HK-2 (cell line): ENCODE measurements around the gene PRKCA.
A peak's percentile ranks its signal among the peaks of the same experiment; 100 is the strongest.
"Not testable (repeated sequence)": the region's sequence is repeated elsewhere in the genome, so short reads cannot be mapped to it uniquely, and the experiment has no call there.

Experiments
- DNase-seq: peaks from one replicate; pipeline ENCODE4 v3.0.0-alpha.2; 2018; ENCODE audit not compliant: unreplicated experiment

Gene PRKCA

DNA sequence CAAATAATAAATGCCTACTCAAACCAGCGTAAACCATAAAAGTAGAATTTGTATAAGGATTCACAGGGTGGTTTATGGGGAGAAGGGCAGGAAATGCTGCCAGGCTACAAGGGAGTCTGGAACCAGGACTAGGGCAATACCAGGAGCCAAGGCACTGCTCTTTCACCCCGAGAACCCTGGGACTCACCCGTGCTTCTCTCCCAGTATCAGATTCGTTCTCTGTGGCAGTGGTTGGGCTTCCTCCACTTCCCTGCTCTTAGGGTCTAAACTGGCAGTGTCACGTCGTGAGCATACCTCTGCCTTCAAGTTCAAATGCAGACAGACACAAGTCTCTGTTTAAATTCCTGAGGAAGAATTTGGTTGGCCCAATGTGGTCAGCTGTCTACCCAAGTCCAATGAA lies 49.3 kb downstream of the PRKCA start:
- DNase-seq, result no peak

DNA sequence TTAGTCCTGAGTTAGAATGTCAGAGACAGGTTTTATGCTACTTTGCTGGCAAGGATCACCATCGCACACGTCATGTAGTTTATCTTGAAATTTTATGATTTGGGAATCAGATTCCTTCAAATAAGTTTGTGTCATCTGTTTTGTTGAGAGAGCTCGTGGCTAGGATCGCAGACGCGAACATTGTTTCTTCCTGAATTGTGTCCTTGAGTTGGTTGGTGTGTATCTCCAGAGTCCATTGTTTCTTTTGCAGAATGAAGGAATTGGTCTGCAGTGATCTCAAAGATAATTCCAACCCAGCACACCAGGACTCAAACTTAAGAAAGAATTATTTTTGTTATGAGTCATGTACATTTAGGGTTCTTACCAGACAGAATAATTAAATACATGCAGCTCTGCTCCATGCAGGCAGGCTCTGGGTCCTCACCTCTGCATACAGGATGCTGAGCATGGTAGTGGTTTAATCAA lies 51.6 kb downstream of the PRKCA start:
- no peak for DNase-seq

DNA sequence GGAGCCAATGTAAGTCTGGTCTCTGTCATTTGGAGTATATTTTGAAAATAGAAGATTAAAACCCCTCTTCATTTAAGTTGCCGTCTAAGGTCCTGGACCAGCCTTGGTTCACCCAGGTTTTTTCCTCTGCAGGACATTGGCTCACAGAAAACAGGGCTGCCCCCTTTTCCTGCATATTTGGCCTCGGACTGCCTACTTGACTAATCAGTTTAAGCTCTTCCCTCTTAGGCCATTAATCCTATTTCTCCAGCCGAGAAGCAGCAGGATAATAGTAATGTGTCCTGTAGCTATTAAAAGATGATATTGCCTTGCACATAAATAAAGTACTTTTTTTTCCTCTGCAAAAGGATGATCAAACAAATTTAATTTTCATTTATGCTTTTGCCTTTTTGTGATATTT lies 52.1 kb downstream of the PRKCA start:
- DNase-seq, result no peak

DNA sequence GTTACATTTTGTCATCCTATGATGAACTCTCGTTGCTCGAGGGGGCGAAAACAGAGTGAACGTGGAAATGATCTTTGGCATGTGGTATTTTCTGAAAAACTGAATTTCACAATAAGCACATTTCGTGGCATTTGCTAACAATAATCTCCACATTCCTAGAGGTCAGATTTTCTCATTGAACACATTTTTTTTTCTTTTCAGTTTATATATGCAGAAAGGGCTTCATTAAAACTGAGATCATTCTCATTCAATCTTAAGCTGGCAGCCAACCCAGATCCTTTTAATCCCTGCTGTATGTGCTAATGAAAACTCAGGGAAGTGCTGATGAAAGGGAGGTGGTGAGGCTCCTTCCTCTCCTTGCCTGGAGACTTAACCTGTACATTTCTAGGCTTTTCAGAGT lies 52.6 kb downstream of the PRKCA start:
- DNase-seq, result no peak

DNA sequence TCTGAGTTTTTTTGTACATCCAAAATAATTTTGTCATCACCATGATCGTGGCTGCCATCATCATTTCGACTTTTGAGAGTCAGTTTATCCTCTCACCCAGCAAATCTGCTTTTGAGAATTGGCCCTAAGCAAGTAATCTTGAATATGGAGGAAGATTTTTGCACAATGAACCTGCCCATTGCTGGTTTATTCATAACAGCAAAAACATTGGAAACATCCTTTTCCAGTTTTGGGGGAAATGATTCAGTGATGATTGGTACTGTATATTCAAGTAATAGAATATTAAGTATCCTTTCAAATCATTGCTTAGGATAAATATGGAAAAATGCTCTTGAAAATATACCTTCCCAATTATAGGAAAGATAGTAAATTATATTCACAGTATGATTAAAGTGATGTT lies 53.1 kb downstream of the PRKCA start:
- DNase-seq, result no peak

DNA sequence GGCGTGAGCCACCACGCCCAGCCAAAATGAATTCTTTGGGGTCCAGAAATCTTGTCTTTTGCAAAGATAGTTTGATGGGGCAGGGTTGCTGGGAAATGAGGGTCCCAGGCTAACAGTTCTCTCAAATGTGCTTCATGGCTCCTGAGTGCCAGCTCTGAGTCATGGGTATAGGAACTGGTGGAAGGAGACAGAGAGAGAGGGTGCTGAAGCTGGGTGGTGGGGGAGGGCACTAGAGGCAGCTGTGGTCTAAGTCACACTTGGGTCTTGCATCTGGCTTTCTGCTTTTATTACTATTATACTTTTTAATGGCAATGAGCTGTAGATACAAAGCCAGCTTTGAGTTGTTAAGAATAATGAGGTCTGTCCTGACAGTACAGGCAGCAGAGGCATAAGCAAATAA lies 54.6 kb downstream of the PRKCA start:
- DNase-seq, result no peak

DNA sequence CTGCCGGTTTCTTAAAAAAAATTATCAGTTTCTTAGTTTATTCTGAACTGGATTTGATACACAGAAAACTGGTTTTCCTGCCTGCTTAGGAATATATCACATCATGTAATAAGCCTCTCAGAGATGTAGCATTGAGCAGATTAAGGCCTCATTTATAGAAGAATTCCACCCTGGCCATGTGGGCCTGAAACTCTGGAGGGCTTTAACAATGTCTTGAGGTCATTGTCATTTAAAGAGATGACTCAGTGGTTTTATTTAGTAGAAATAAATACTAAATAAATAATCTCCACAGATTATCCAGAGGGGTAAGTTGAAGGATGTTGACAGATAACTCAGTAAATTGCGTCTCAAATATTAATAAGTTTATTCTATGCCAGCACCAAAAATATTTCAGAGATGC lies 56.9 kb downstream of the PRKCA start:
- no peak for DNase-seq

DNA sequence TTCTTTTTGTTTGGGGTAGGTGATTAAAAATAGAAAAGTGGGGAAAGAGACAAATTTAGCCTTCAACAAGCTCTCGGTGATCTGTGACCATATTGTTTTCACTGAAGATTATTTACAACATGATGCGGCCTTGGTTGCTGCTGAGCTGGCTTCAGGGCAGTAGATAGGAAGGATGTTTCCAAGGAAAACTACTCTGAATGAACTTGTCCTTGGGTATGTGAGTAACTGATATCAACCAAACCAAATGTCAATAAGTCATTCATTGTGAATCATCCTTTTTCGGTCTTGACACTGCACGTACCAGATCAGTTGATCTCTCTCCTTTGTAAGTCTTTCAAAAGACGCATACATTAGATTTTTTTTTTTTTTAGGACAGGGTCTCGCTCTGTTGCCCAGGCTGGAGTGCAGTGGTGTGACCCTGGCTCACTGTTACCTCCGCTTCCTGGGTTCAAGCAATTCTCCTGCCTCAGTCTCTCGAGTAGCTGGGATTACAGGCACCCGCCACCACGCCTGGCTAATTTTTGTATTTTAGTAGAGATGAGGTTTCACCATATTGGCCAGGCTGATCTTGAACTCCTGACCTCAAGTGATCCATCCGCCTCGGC lies 58.6 kb downstream of the PRKCA start:
- DNase-seq, result not testable (repeated sequence)

DNA sequence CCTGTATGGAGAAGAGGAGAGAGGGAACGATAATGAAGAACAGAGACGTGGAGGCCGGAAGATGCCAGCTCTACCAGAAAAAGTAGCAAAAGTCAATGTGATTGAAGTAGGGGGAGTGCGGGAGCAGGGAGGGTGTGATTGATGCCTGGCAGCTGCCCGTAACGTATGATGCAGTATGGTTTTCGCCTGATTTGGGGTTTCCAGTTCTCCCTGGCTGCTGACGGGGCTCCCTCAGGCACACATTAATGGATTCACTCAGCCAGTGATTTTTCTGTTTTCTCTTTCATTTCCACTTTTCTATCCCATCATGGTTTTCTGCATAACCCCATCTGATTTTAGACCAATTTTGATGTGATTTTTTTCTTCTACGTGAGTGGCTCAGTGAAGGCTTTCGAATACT lies 62.1 kb downstream of the PRKCA start:
- DNase-seq, result no peak

DNA sequence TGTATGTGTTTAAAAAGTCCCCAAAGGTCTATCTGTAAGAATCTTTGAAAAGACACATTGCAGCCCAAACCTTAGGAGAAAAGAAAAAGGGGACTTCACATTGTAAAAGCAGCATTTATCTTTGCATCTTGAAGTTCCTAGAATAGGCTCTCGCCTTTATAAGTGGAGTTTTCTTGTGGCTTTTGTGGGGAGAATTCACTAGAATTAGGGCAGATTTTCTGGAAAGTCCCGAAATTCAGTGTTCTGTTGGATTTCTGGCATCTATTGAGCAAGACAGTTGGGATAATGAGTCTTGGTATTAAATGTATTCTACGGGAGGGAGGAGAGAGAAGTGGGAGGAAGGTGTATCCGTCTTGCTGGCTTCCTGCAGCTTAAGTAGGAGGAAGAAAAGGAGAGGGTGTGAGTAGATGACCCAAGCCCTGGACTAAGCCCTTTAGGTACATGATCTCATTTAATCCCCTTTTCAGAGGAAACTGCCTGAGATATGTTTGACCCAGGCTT lies 62.6 kb downstream of the PRKCA start:
- DNase-seq, result no peak

DNA sequence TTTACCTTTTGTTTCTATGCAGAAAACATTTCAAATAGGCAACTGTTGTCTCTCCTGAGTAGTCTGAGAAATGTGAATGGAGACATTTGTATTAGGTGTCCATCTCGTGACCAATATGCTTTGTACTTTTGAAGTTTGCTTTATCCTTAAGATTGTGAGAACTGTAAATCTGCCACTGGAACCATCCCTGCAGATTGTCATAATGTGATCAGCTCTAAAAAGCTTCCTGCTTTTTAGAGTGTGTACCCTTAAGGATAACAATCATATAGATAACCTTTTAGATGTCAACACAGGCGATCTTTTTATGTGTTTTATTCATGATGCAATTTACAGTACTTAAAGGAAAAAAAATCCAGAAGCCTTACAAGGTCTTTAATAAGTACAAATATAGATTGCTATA lies 63.5 kb downstream of the PRKCA start:
- DNase-seq, result no peak

DNA sequence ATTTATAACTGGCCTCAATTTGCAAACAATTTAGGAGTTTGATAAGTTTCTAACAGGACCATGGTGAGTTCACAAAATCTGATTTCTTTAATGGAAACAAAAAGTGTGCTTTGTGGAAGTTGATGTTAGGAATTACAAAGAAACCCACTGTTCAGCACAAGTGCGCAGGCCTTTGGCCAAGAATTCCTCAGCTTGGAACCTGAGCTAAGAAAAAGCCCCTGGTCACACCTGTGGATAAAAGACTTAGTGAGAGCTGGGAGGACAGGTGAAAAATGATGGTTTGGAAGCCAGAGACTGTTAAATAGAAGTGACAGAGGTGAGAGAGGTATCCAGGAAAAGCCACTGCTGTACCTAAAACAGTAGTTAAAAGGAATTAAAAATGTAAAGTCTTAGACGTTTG lies 64.7 kb downstream of the PRKCA start:
- DNase-seq, result no peak

DNA sequence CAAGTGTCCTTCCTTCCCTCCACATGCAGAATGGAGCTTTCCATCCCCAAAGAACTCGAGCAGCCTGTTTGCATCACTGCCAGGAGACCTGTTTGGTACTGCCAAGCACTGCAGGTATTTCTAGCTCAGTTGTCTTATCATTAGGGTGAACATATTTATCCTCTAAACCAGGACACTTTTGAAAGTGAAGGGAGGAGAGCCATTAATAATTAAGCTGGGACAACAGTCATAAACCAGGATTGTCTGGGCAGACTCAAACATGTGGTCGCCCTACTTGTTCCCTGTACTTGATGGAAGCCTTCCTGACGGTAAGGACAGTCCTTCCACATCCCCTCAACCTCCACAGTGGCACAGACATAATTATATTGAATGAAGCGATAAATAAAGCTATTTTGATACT lies 67.4 kb downstream of the PRKCA start:
- DNase-seq, result no peak

DNA sequence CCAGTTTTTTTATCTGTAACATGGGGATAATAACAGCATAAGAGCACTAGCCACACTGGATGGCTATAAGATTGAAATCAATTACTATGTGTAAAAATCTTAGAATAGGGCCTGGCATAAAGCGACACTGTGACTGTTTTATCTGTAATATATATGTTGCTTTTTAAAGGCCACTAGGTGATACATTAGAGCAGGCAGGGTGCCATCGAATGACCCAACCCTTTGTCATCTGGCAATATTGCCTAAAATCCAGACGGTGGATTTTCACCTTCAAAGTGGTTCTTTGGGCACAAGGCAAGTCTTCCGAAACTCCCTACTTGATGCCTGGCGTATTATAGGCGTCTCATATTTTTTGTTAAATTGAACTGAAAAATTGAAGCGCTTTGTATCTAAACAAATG lies 69.1 kb downstream of the PRKCA start:
- DNase-seq, result no peak

DNA sequence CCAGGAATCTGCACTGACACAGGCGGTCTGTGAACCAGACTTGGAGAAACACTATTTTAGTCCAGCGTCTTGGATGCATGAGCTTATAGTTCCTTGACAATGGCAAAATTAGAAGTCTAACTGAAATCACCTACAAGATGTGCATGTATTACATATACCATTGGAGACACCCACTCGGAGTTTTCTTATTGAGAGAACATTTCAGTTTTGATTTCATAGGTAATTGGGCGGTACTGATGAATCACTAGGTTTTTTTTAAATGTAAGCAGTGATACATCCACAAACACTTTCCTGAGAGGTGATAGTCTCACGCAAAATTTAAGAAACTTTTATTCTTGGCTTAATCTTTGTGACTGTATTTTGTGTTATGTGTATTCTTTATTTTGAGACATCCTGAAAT lies 69.8 kb downstream of the PRKCA start:
- no peak for DNase-seq

DNA sequence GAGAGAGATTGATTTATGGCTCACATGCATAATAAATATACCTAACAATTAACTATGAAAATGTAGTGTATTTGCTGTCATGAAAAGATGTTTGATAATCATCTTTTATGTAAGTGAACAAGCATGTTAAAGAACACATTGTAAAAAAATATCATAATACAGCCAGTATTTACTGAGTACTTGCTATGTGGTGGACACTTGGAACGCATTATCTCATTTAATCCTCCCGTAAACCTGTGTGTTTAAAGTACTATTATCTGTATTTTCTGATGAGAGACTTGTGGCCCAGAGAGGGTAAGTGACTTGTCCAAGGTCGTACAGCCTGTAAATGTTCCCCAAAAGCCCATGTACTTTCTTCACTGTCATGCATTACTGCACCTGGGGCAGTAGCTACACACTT lies 70.7 kb downstream of the PRKCA start:
- no peak for DNase-seq

DNA sequence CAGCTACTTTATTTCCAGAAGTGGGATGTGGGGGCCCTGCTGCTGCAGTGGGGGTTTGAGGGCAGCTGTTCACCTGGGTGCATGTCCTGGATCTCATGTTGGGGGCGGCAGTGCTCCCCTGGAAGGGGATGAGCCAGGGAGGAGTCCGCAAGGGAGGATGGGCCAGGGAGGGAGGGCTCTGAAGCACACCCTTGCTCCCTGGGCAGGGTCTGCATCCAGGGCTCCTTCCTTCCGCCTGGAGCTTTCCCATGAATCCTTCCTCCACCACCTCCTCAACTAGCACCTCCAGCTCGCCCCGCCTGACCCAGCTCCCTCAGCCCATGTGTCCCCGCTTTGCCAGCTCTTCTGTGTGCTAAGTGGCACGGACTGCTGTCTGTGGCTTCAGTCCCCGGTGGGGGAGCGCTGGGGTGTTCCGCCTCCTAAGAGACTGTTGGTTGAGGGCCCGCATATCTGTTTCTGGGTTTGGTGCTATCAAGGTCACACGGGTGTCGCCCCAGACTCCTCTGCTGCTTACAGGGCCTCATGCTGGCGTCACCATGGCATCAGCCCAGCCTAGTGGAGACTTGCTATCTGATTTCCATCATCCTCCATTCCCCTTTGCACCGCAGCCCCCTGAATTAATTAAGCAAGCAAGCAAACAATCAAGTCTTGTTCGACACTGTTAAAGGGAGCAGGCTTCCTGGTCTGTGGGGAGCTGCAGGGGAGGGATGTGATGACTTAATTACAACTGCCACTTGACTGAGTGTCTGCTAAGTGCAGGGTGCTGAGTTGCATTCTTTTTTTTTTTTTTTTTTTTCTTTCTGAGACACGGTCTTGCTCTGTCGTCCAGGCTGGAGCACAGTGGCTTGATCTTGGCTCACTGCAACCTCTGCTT lies 71.8 kb downstream of the PRKCA start:
- DNase-seq, result peak; percentile 29

DNA sequence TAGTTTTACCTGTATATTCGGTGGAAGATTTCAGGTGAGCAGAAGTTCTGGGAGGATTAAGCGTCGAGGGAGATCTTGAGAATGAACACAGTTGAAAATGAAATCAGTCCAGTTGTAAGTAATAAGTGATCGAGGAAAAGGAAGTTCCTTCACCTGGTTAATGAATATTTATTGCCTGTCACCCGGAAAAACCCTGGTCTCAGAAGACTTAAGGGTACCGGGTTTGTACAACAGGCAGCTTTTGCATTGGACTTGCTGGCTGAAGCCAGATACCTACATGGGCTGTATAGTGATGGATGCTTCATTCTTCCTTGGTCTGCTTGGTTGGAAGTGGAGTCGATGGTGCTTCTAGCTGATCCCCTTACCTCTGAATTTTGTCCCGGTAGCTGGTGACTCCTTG lies 72.7 kb downstream of the PRKCA start:
- DNase-seq, result no peak

DNA sequence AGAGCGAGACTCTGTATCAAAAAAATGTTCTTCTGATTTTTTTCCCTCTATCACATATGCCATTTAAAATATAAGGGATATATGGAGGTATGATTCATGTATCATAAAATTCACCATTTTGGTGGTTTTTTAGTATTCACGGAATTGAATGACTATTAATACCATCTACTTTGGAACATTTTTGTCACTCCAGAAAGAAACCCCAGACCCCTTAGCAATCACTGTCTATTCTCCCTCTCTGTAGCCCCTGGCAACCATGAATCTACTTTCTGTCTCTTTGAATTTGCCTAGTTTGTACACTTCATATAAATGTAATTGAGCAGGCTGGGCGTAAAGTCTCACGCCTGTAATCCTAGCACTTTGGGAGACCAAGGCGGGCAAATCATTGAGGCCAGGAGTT lies 75.9 kb downstream of the PRKCA start:
- no peak for DNase-seq

DNA sequence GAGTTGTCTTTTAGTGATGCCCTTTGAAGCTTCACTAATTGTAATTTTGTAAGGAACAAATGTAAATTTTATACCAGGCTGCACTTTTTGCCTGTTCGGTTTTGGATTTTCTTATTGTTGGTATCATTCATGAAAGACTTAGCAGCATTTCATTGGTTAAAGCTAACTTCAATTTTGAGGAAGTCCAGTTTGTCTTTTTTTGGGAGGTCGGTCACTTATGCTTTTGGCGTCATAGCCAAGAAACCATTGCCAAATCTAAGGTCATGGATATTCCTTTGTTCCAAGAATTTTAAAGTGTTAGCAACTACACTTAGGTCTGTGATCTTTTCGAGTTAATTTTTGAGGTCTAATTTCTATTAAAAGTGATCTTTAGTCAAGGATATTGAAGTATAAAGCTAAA lies 77.1 kb downstream of the PRKCA start:
- no peak for DNase-seq

DNA sequence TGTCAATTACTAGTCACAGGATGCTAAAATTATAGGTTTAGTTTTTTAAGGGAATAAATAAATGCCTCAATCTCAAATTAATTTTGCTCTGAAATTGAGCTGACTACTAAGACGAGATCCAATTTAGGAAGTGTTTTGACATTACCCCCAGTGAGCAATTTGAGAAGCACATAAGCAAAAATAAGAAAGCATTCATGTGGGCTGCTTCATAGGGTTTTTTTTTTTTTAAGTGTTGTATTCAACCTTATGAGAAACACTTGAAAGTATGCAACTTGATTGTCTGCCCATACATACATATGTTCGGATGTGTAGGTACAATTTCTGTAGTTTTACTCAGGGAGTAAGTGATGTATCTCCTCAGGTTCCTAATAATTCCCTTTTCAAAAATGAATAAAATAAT lies 77.6 kb downstream of the PRKCA start:
- DNase-seq, result no peak

DNA sequence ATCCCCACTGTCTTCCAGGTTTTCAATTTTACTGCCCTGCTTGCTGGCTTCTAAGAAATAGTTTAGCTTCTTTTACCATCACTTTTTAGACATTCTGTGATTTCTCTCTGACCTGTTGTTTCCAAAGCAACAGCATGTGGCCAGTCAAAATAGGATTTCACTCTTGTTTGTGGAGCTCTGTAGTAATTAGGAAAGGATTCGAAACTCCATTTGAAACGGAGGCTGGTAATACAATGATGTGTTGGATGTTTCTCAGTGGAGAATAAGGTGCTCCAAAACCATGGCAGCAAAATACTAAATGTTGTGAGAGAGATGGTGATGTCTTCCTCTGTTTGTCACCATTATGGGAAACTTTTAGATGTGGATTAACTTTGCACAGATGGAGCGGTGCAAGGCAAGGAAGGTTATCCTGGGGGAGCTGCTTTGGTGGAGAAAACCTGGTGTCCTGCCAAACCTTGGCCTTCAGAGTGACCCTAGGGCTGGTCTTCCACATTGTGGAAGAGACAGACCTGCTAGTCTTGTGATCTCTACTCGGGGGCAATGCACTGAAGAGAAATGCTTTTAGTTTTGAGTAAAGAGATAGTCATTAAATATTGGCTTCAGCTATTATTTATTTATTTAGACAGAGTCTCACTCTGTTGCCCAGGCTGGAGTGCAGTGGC lies 79.4 kb downstream of the PRKCA start:
- no peak for DNase-seq

DNA sequence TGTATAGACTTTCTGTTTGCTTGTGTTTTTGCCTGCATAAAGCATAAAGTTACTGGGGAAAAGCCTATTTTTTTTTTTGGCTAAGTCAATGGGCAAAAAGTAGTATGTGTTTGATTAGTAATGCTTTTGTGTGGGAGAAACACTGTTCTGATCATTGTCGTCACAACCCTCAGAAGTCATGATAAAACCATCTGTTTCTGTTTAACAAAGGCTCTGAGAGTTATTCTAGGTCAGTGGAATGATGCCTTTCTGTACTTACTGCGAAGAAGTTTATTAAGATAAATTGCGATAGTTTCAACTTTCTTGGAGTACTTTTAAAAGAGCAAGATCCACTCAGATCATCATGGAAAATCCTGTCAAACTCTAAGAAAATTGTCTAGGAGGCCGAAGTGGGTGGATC lies 80.9 kb downstream of the PRKCA start:
- no peak for DNase-seq
